GM12873 (cell line): ENCODE data around the gene GPR62.

Source experiments
- TF ChIP-seq, protein P1 (sequence below): IDR thresholded peaks from 2 replicates; pipeline ENCODE4 v1.5.1; 2012; ENCODE audit warnings: low read depth, mild to moderate bottlenecking, moderate library complexity, low read length, control low read depth; ENCODE audit not compliant: insufficient read depth; ENCODE audit errors: missing control alignments

GPR62 gene

DNA sequence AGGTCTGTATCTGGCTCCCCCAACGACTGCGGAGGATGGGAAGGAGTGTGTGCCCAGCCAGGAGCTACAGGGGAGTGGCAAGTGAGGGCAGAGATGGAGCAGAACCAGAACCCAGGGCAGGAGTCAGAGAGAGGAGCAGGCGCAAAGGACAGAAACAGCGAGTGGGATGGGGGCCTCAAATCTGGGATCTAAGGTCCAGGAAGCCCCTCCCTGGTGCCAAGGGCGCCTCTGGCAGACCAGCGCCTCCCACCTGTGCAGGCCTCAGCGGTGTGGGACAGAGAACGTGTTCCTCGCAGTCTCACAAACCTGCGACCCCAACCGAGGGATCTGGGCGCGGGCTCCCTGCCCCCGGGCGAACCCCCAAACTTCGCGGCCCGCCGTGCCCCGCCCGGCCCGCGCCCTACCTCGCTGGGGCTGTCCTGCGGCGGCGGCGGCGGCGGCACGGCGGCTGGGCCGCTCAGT lies 11.8 kb downstream of the GPR62 start:
- TF ChIP-seq, protein P1, sequence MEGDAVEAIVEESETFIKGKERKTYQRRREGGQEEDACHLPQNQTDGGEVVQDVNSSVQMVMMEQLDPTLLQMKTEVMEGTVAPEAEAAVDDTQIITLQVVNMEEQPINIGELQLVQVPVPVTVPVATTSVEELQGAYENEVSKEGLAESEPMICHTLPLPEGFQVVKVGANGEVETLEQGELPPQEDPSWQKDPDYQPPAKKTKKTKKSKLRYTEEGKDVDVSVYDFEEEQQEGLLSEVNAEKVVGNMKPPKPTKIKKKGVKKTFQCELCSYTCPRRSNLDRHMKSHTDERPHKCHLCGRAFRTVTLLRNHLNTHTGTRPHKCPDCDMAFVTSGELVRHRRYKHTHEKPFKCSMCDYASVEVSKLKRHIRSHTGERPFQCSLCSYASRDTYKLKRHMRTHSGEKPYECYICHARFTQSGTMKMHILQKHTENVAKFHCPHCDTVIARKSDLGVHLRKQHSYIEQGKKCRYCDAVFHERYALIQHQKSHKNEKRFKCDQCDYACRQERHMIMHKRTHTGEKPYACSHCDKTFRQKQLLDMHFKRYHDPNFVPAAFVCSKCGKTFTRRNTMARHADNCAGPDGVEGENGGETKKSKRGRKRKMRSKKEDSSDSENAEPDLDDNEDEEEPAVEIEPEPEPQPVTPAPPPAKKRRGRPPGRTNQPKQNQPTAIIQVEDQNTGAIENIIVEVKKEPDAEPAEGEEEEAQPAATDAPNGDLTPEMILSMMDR = no peak

DNA sequence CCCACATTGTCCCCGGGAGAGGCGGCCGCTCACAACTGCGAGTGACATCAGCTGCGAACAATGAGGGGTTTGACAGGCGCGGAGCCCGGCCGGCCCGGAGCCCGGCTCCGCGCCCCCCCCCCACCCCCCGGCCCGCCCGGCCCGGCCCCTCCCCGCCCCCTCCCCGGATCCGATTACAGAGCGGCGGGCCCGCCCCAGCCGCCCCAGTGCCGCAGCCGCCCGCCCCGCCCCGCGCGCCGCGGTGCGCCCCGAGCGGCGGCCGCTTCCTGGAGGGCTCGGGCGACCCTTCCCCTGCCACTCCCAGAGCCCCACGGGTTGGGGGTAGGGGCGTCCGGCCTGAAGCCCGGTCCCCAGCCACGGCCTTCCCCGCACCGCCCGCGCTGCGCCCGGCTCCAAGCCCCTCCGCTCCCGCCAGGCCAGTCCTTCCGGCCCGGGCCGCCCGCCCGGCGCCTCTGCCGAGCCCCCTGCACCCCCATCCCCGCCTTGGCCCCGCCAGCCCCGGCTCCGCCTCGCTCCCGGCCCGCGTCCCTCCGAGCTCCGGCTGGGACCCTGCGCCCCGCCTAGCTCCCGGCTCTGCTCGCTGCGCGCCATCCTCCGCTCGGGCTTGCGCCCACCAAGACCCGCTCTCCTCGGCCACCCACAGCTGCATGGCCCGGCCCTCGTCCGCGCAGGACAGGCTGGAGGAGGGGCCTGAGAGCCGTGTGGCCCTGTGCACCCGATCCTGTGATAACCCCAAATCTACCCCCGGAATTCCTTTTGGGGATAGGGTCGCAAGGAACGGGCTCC lies 12.4 kb downstream of the GPR62 start, which contains the start of gene PCBP4:
PCBP4 (minus strand) TSS at position 71 of the 786 bp plus-strand sequence. CDS start 6,214 bp downstream, outside the sequence.
- TF ChIP-seq, protein P1 = no peak

DNA sequence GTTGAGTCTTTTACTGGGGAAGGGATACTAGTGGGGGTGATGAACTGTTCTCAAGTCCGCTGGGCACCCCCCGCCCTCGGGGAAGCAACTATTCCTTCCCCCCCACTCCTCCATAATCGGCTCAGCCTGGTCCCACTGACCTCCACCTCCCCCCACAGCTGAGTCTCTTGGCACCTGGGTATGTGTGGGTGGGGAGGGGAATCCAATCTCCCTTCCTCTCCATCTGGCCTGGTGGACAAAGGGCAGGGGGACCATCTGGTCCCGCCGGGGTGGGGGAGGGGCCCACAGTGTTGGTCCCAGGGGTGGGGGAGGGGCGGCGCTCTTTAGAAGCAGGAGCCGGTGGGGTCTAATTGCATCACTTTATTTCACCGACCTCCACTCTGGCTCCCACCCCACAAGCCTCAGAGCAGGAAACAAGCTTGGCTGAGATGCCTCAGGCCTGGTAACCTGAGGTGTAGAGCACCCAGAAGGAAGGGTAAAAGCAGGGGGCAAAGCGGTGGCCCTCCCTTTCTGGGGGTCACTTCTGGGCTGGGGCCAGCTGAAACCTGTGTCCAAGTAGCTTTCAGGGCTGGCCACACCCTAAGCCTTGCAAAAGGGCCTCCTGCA lies 13.1 kb downstream of the GPR62 start:
- TF ChIP-seq, protein P1 = no peak

DNA sequence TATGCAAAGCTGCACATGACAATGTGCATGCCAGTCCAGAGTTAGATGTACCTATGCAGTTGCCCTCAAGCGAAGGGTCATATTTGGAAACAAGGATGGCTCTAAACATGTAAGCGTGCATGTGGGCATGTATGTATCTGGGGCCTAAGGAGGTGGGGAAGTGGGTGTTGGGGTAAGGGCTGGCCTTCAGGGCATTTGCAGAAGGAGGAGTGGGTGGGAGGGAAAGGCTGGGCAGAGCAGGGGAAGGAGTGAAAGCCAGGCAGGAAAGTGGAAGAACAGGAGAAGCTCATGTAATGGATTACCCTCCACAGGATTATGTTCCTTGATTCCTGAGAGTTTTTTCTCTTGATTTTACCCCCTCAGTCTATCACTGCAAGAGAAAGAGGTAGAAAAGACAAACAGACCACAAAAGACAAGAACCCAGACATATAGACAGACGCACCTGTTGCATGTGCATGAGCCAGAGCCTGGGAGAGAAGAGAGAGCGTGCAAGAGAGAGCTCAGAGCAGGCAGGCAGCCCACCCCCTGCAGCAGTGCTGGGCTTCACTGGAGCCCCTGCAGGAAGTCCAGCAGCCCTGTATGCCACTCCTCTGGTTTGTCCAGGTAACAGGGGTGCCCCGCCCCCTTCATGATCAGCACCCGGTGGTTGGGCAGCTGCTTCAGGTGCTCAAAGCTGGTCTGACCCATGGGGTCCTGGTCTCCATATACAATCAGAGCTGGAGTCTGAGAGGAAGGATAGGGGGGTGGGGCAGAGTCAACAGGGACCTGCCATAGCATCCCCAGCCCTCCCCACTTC lies 13.9 kb downstream of the GPR62 start:
- TF ChIP-seq, protein P1 = no peak

DNA sequence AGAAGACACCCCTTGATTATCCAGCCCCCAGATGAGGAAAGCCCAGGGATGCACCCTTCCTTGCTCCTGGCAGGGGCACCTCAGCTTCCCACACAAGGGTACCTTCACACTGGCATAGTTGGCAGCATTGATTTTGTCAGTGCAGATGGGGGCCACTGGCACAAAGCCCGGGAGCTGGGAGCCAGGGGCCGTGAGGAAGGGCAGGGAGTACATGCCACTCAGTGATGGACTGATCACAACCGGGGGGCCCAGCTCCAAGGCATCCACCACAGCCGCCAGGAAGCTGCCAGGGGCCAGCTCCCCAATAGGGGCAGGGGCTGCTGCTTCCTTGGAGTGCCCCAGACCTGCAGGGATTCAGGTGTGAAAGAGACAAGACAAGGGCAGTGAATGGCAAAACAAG lies 14.7 kb downstream of the GPR62 start:
- TF ChIP-seq, protein P1 = no peak

DNA sequence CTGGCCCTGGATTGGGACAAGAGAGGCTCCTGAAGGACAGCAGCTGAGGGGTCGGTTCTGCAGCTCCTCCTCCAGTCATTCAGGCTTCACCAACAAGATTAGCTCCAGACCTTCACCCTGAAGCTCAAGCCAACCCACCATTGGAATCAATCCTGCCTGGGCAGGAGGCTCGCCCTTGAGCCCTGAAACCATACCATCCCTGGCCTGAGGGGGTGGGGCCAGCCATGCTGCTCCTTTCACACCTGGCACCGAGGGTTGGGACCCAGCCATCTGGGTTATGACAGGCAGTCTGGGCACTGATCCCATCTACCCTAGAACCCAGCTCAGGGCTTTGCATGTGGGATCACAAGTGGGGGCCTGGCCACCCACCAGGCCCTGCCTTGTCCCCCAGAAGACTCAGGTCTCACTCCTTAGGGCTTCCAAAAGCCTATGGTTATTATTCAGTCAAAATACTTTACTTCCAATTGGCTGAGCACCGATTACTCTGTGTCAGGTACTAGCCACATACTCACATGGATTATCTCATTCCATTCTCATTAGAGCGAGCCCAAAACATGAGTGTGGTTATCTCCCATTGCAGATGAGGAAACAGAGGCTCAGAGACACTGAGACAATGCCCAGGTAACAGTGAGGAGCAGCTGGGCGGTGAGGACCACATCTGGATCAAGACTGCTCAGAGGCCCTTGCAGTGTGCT lies 15.6 kb downstream of the GPR62 start:
- TF ChIP-seq, protein P1 = no peak
